ENCODE results near the gene MTX1. TPM values are rescaled to one million over a fixed set of nuclear protein-coding genes. Genes with fewer than 3 reads are reported as not detected.
"Not testable (repeated sequence)": the region's sequence is repeated elsewhere in the genome, so short reads cannot be mapped to it uniquely, and the experiment has no call there.

Gene MTX1, protein sequence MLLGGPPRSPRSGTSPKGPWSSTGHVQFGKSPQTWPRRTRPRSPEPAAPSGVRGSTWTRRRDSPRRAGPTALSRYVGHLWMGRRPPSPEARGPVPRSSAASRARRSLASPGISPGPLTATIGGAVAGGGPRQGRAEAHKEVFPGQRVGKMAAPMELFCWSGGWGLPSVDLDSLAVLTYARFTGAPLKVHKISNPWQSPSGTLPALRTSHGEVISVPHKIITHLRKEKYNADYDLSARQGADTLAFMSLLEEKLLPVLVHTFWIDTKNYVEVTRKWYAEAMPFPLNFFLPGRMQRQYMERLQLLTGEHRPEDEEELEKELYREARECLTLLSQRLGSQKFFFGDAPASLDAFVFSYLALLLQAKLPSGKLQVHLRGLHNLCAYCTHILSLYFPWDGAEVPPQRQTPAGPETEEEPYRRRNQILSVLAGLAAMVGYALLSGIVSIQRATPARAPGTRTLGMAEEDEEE
- total RNA-seq (100 to 1,000 TPM in 1 of 2 donors, 10 to 100 TPM in 1; 77.1 to 118 TPM), polyA plus RNA-seq (ENCODE audit: insufficient read depth, low read depth, low replicate concordance) (161 TPM)
- long read RNA-seq, donor 1, transcript MTX1-202 (8 exons, 1,632 nt): major isoform, 17 of 18 reads
- long read RNA-seq, donor 1, partial matches to known transcripts: 0 of 18 reads
- long read RNA-seq, donor 1, other reads (novel, unspliced or antisense): 0 of 18 reads
- long read RNA-seq, donor 2, transcript MTX1-202 (8 exons, 1,632 nt): major isoform, 10 of 10 reads
- long read RNA-seq, donor 2, partial matches to known transcripts: 0 of 10 reads
- long read RNA-seq, donor 2, other reads (novel, unspliced or antisense): 0 of 10 reads

DNA sequence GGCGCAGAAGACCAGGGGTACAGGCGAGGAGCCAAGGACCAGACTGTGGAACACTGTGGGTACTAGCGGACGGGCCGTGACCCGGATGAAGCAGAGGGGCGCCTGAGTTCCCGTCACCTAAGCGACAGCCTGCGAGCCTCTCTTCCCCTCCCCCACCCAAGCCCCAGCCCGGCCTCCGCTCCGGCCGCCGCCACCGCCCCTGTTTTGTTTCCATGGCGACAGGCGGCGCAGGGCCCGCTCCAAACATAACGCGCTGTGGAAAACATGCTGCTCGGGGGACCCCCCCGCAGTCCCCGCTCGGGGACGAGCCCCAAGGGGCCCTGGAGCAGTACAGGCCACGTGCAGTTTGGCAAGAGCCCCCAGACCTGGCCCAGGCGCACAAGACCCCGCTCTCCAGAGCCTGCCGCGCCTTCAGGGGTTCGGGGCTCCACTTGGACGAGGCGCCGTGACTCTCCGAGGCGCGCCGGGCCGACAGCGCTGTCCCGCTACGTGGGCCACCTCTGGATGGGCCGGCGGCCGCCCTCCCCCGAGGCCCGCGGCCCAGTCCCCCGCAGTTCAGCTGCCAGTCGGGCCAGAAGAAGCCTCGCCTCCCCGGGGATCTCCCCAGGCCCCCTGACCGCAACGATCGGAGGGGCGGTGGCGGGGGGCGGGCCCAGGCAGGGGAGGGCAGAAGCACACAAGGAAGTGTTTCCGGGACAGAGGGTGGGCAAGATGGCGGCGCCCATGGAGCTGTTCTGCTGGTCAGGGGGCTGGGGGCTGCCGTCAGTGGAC, at the start of gene MTX1:
Gene MTX1, plus strand, starts transcription at position 155 of the 771 bp plus-strand sequence. Its CDS starts 110 bp downstream, at position 265.
- H3K27me3 ChIP-seq: no peaks in the 10 kb centered on the region
- H3K9me3 ChIP-seq: no peaks in the 10 kb centered on the region
- TF ChIP-seq, protein P1, sequence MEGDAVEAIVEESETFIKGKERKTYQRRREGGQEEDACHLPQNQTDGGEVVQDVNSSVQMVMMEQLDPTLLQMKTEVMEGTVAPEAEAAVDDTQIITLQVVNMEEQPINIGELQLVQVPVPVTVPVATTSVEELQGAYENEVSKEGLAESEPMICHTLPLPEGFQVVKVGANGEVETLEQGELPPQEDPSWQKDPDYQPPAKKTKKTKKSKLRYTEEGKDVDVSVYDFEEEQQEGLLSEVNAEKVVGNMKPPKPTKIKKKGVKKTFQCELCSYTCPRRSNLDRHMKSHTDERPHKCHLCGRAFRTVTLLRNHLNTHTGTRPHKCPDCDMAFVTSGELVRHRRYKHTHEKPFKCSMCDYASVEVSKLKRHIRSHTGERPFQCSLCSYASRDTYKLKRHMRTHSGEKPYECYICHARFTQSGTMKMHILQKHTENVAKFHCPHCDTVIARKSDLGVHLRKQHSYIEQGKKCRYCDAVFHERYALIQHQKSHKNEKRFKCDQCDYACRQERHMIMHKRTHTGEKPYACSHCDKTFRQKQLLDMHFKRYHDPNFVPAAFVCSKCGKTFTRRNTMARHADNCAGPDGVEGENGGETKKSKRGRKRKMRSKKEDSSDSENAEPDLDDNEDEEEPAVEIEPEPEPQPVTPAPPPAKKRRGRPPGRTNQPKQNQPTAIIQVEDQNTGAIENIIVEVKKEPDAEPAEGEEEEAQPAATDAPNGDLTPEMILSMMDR (IDR thresholded peaks at IDR 0.05): no peak
- no peak for TF ChIP-seq POLR2A (IDR thresholded peaks at IDR 0.05)
- peaks cover 22% of the 10 kb centered on the region for H3K4me1 ChIP-seq
- H3K4me3 ChIP-seq: peak within 1 kb of the TSS; percentile 80 to 85
- H3K27ac ChIP-seq: peak within 1 kb of the TSS; percentile 91 to 99
- WGBS, 2 donors: 1% methylated on average over 35 to 39 of the region's 64 CpGs
- no peaks in the 10 kb centered on the region for H3K36me3 ChIP-seq (ENCODE audit: low read depth, missing control alignments)
- peak; percentile 93 for DNase-seq
- intact Hi-C loops (cut with DNase I; ENCODE audit: low total_unique reads): no loop called here

GRCh38 chr1:155158991-155159390, 49.5 kb upstream of the MTX1 start:
- Histone ChIP-seq H3K4me1 (no peaks in the 10 kb centered on the region), H3K27me3 (no peaks in the 10 kb centered on the region), H3K4me3 (no peak overlapping the region), H3K36me3 (ENCODE audit: low read depth, missing control alignments) (no peaks in the 10 kb centered on the region), H3K27ac (no peak overlapping the region), H3K9me3 (no peaks in the 10 kb centered on the region)
- TF ChIP-seq POLR2A (IDR thresholded peaks at IDR 0.05): no peak
- TF ChIP-seq, protein P1 (IDR thresholded peaks at IDR 0.05): no peak
- intact Hi-C loops (cut with DNase I; ENCODE audit: low total_unique reads): no loop called here
- no peak for DNase-seq
- 80 to 93% methylated on average over 1 of the region's 1 CpG for WGBS, 2 donors

GRCh38 chr1:155160128-155160527, 48.4 kb upstream of the MTX1 start:
- WGBS, 2 donors: 77 to 82% methylated on average over 8 of the region's 8 CpGs
- no peak for DNase-seq

DNA sequence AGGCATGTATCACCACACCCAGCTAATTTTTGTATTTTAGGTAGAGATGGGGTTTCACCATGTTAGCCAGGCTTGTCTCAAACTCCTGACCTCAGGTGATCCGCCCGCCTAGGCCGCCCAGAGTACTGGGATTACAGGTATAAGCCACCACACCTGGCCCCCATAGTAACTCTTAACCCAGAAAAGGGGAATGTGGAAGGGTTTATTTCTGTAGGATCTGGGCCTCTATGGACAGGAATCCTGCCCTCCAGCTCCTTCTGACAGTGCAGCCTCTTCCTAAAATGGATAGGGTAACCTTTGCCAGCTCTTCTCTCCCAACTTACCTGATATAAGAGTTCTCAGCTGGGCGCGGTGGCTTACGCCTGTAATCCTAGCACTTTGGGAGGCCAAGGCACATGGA, 45.9 kb upstream of the MTX1 start:
- 90 to 98% methylated on average over 6 of the region's 6 CpGs for WGBS, 2 donors
- H3K4me1 ChIP-seq; H3K27me3 ChIP-seq; H3K36me3 ChIP-seq (ENCODE audit: low read depth, missing control alignments); H3K27ac ChIP-seq; DNase-seq; H3K9me3 ChIP-seq; intact Hi-C loops (cut with DNase I; ENCODE audit: low total_unique reads); H3K4me3 ChIP-seq: not testable (repeated sequence)

More at GRCh38 chr1:155160128-155160527, 48.4 kb upstream of the MTX1 start:
- no peaks in the 10 kb centered on the region for H3K9me3 ChIP-seq
- H3K27me3 ChIP-seq: no peaks in the 10 kb centered on the region
- H3K27ac ChIP-seq: no peak overlapping the region
- TF ChIP-seq, protein P1 (IDR thresholded peaks at IDR 0.05): no peak
- no peak for TF ChIP-seq POLR2A (IDR thresholded peaks at IDR 0.05)
- intact Hi-C loops (cut with DNase I; ENCODE audit: low total_unique reads): no loop called here
- H3K36me3 ChIP-seq (ENCODE audit: low read depth, missing control alignments): no peaks in the 10 kb centered on the region
- H3K4me1 ChIP-seq: no peaks in the 10 kb centered on the region
- no peak overlapping the region for H3K4me3 ChIP-seq

DNA sequence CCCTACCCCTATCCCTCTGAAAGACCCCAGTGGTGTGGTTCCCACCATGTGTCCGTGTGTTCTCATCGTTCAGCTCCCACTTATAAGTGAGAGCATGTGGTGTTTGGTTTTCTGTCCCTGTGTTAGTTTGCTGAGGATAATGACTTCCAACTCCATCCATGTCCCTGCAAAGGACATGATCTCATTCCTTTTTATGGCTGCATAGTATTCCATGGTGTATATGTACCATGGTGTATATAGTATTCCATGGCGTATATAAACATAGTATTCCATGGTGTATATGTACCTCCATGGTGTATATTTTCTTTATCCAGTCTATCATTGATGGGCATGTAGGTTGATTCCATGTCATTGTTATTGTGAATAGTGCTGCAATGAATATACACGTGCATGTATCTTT, 44.7 kb upstream of the MTX1 start:
- intact Hi-C loops (cut with DNase I; ENCODE audit: low total_unique reads); H3K9me3 ChIP-seq; H3K27me3 ChIP-seq; H3K27ac ChIP-seq; DNase-seq; H3K36me3 ChIP-seq (ENCODE audit: low read depth, missing control alignments); H3K4me3 ChIP-seq: not testable (repeated sequence)
- H3K4me1 ChIP-seq: peaks cover 14% of the 10 kb centered on the region
- WGBS, 2 donors: 96% methylated on average over 4 of the region's 4 CpGs

- intact Hi-C loops (cut with DNase I; ENCODE audit: low total_unique reads): loop anchor here (5.0 kb wide), 1 partner anchor 72 kb away; no protein-coding TSS in a partner anchor
- peaks cover 21% of the 10 kb centered on the region for H3K4me1 ChIP-seq
- not testable (repeated sequence) for H3K36me3 ChIP-seq (ENCODE audit: low read depth, missing control alignments); H3K4me3 ChIP-seq; H3K9me3 ChIP-seq; DNase-seq; H3K27me3 ChIP-seq; H3K27ac ChIP-seq
- WGBS, 2 donors: 88 to 97% methylated on average over 11 of the region's 11 CpGs
Observed at GRCh38 chr1:155164625-155165024, 43.9 kb upstream of the MTX1 start.

Measured in testis (tissue), 5 donors.